ENCODE measurements around the gene WDR1.

WDR1 gene

DNA sequence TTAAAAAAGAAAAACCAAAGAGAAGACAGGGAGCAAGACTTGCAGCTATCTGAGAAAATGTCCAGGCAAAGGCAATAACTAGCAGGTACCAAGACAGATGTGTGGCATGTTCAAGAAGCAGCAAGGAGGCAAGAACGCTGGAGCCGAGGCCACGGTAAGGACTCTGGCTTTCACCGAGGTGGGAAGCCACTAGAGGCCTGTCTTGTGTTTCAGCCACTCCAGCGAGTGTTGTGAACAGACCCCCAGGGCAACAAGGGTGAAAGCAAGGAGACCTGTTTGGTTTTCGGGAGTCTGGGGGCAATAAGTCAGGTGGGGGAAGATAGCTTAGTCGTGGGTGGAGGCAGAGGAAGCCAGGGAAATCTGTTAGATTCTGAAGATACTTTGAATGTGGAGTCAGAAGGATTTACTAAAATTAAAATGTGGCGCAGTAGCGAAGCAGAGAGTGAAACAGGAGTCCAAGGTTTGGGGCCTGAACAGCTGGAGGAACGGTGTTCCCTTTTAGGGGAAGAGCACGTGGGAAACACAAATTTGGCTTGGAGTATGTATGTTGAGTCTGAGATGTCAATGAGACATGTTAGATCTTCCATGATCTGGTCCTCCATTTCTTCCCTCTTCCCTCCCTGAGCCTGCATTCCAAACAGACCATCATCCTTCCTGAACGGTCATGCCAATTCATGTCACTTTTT lies 3.1 kb downstream of the WDR1 start:
- no peak for TF ChIP-seq CTCF (conservative IDR thresholded peaks at IDR 0.05; ENCODE audit: low read depth, low read length)
- no peak for DNase-seq (ENCODE audit: low read depth)
- H3K4me3 ChIP-seq (ENCODE audit: low read length), result no peak overlapping the region

DNA sequence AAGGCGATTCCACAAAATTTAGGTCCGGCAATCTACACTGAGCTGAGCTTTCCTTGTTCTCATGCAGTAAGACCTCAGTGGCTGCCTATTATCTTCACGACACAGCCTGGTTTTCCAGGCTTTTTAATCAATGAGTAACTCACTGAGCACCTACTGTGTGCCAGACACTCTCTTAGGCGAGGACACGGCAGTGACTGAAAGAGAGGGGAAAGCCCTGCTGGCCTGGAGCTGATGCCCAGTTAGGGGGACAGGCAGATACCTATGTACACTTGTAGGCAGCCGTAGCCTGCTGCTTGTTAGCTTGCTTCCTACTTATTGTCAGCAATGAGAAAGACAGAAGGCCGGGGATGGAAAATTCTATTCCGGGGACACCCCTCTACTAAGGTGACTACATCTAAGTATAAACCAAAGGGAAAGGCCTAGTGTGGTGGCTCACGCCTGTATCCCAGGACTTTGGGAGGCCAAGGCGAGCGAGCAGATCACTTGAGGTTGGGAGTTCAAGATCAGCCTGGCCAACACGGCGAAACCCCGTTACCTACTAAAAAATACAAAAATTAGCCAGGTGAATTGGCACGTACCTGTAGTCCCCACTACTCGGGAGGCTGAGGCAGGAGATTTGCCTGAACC lies 3.8 kb downstream of the WDR1 start:
- no peak for DNase-seq (ENCODE audit: low read depth)
- TF ChIP-seq CTCF (conservative IDR thresholded peaks at IDR 0.05; ENCODE audit: low read depth, low read length), result no peak
- H3K4me3 ChIP-seq (ENCODE audit: low read length), result no peak overlapping the region

- DNase-seq (ENCODE audit: low read depth), result no peak
- H3K4me3 ChIP-seq (ENCODE audit: low read length), result no peak overlapping the region
- no peak for TF ChIP-seq CTCF (conservative IDR thresholded peaks at IDR 0.05; ENCODE audit: low read depth, low read length)
These were observed 5.4 kb downstream of the WDR1 start for GRCh38 chr4:10111067-10111801.

GRCh38 chr4:10109995-10110670 lies 6.5 kb downstream of the WDR1 start:
- DNase-seq (ENCODE audit: low read depth), result no peak
- H3K4me3 ChIP-seq (ENCODE audit: low read length), result no peak overlapping the region
- no peak for TF ChIP-seq CTCF (conservative IDR thresholded peaks at IDR 0.05; ENCODE audit: low read depth, low read length)

DNA sequence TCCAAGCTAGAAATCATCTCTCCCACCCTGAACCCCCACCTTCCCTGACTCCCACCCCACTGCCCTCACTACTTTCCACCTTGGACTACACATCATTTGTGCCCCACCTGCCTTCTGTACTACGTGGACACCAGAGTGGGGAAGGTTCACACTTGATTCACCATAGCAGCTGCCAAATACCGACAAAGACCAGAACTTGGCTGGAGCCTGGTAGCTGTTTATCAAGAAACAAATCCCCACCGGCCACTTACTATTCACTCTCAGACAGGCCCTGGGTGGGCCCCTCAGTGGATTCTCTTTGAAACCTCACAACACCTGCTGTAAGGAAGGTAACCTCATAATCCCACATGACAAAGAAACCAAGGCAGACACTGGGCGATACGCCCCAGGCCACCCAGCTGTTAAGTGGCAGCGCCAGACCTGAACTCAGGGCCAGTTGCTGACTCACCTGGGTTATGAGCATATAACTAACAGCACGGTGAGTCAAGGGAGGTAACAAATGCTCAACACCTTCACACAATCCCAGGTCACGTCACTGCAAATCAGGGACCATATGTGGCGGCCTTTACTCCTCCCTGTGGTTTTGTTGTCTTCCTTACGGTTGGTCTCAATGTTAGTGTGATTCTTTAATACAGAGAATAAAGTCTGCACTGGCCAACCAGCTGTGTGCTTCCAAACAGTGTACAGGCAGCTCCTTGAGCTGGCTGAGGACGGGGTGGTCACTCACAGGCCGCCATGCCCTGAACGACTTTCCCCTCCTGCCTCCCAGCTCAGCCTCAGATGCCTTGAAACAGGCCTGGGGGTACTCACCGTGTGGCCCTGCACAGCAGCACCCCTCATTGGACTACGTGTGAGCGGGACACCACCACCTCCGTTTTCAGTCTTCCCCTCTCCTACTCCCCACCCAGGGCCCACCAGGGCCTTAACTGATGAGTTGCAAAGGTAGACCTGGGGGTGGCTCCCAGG lies 7.5 kb downstream of the WDR1 start:
- H3K4me3 ChIP-seq (ENCODE audit: low read length), result no peak overlapping the region
- TF ChIP-seq CTCF (conservative IDR thresholded peaks at IDR 0.05; ENCODE audit: low read depth, low read length), result no peak
- no peak for DNase-seq (ENCODE audit: low read depth)

GRCh38 chr4:10108391-10108790 lies 8.2 kb downstream of the WDR1 start:
- no peak overlapping the region for H3K4me3 ChIP-seq (ENCODE audit: low read length)
- TF ChIP-seq CTCF (conservative IDR thresholded peaks at IDR 0.05; ENCODE audit: low read depth, low read length), result no peak
- DNase-seq (ENCODE audit: low read depth), result no peak
